ENCODE data around the gene CXCL16. TPM values are rescaled to one million over a fixed set of nuclear protein-coding genes. Genes with fewer than 3 reads are reported as not detected.
"Not testable (repeated sequence)": the region's sequence is repeated elsewhere in the genome, so short reads cannot be mapped to it uniquely, and the experiment has no call there.

CXCL16 gene
- total RNA-seq, 2 donors from 2014 or later = 27.9 to 36.0 TPM

- intact Hi-C loops (cut with DNase I) = no loop called here
- H3K27me3 ChIP-seq (replicated peaks; ENCODE audit: insufficient read depth) = no peaks in the 10 kb centered on the region
- no peak overlapping the region for H3K27ac ChIP-seq
- WGBS = 79% methylated on average over 6 of the region's 6 CpGs
- TF ChIP-seq POLR2AphosphoS5 (IDR thresholded peaks at IDR 0.05) = no peak
- no peak for TF ChIP-seq POLR2A (IDR thresholded peaks at IDR 0.05)
- TF ChIP-seq CTCF (IDR thresholded peaks at IDR 0.05) = no peak
- no peak for DNase-seq (ENCODE audit: low spot score)
- H3K4me3 ChIP-seq = no peak overlapping the region
- no peaks in the 10 kb centered on the region for H3K9me3 ChIP-seq
- no peaks in the 10 kb centered on the region for H3K36me3 ChIP-seq
- no peaks in the 10 kb centered on the region for H3K4me1 ChIP-seq (replicated peaks)
Measured at GRCh38 chr17:4696437-4696805, 43.3 kb downstream of the CXCL16 start.

GRCh38 chr17:4693416-4693815 is 46.3 kb downstream of the CXCL16 start:
- Histone ChIP-seq H3K9me3 (no peaks in the 10 kb centered on the region), H3K27ac (no peak overlapping the region), H3K4me3 (no peak overlapping the region), H3K36me3 (no peaks in the 10 kb centered on the region), H3K4me1 (replicated peaks) (no peaks in the 10 kb centered on the region), H3K27me3 (replicated peaks; ENCODE audit: insufficient read depth) (no peaks in the 10 kb centered on the region)
- DNase-seq (ENCODE audit: low spot score) = no peak
- intact Hi-C loops (cut with DNase I) = no loop called here
- TF ChIP-seq POLR2A (IDR thresholded peaks at IDR 0.05) (no peak), CTCF (IDR thresholded peaks at IDR 0.05) (no peak), POLR2AphosphoS5 (IDR thresholded peaks at IDR 0.05) (no peak)
- 83% methylated on average over 9 of the region's 9 CpGs for WGBS

GRCh38 chr17:4691686-4692085 is 48.0 kb downstream of the CXCL16 start:
- H3K9me3 ChIP-seq = no peaks in the 10 kb centered on the region
- no peaks in the 10 kb centered on the region for H3K36me3 ChIP-seq
- no peak overlapping the region for H3K4me3 ChIP-seq
- 69% methylated on average over 8 of the region's 8 CpGs for WGBS
- TF ChIP-seq CTCF (IDR thresholded peaks at IDR 0.05) (no peak), POLR2A (IDR thresholded peaks at IDR 0.05) (no peak), POLR2AphosphoS5 (IDR thresholded peaks at IDR 0.05) (no peak)
- H3K27ac ChIP-seq = no peak overlapping the region
- intact Hi-C loops (cut with DNase I) = no loop called here
- H3K27me3 ChIP-seq (replicated peaks; ENCODE audit: insufficient read depth) = no peaks in the 10 kb centered on the region
- DNase-seq (ENCODE audit: low spot score) = no peak
- H3K4me1 ChIP-seq (replicated peaks) = no peaks in the 10 kb centered on the region

GRCh38 chr17:4690745-4691144 is 49.0 kb downstream of the CXCL16 start:
- 80% methylated on average over 2 of the region's 2 CpGs for WGBS
- Histone ChIP-seq H3K9me3 (no peaks in the 10 kb centered on the region), H3K27me3 (replicated peaks; ENCODE audit: insufficient read depth) (no peaks in the 10 kb centered on the region), H3K4me1 (replicated peaks) (no peaks in the 10 kb centered on the region), H3K4me3 (no peak overlapping the region), H3K27ac (no peak overlapping the region), H3K36me3 (no peaks in the 10 kb centered on the region)
- TF ChIP-seq POLR2AphosphoS5 (IDR thresholded peaks at IDR 0.05) (no peak), POLR2A (IDR thresholded peaks at IDR 0.05) (no peak), CTCF (IDR thresholded peaks at IDR 0.05) (no peak)
- intact Hi-C loops (cut with DNase I) = no loop called here
- DNase-seq (ENCODE audit: low spot score) = no peak

- WGBS = 88% methylated on average over 12 of the region's 12 CpGs
- H3K27ac ChIP-seq; H3K27me3 ChIP-seq (replicated peaks; ENCODE audit: insufficient read depth); H3K36me3 ChIP-seq; H3K4me1 ChIP-seq (replicated peaks); H3K9me3 ChIP-seq; DNase-seq (ENCODE audit: low spot score); intact Hi-C loops (cut with DNase I); H3K4me3 ChIP-seq: not testable (repeated sequence)
Measured at GRCh38 chr17:4689872-4690271, 49.9 kb downstream of the CXCL16 start.

- H3K4me3 ChIP-seq; DNase-seq (ENCODE audit: low spot score); intact Hi-C loops (cut with DNase I); H3K27ac ChIP-seq; H3K4me1 ChIP-seq (replicated peaks); H3K27me3 ChIP-seq (replicated peaks; ENCODE audit: insufficient read depth); H3K9me3 ChIP-seq: not testable (repeated sequence)
- 78% methylated on average over 5 of the region's 5 CpGs for WGBS
- H3K36me3 ChIP-seq = peaks cover 0 to 12% of the 10 kb centered on the region in 2 donors
Measured at GRCh38 chr17:4683739-4684138, 56.0 kb downstream of the CXCL16 start.

Other genes starting within 250 kb of the CXCL16 start
- gene SPNS2, start 241.0 kb downstream of the CXCL16 start, total RNA-seq = 10 to 100 TPM in 1 of 2 donors, 1 to 10 TPM in 1; 6.6 to 14.0 TPM
- gene MYBBP1A, start 184.5 kb downstream of the CXCL16 start, total RNA-seq = 10 to 100 TPM; 44.4 to 71.2 TPM
- 10 to 100 TPM; 23.5 to 35.6 TPM for gene GGT6, start 179.4 kb downstream of the CXCL16 start, total RNA-seq
- 1 to 10 TPM; 4.6 to 6.3 TPM for gene SMTNL2, start 155.4 kb downstream of the CXCL16 start, total RNA-seq
- gene ALOX15, start 98.2 kb downstream of the CXCL16 start, total RNA-seq = under 1 TPM; 0.41 to 0.97 TPM
- 10 to 100 TPM; 27.1 to 79.7 TPM for gene PELP1, start 35.8 kb downstream of the CXCL16 start, total RNA-seq
- gene ARRB2, start 29.3 kb downstream of the CXCL16 start, total RNA-seq = 10 to 100 TPM; 12.5 to 30.1 TPM
- gene MED11, start 8.5 kb downstream of the CXCL16 start, total RNA-seq = 10 to 100 TPM; 31.0 to 41.9 TPM
- gene ZMYND15, start 95 bp downstream of the CXCL16 start, total RNA-seq = 1 to 10 TPM in 1 of 2 donors, under 1 TPM in 1; 0.91 to 7.3 TPM
- gene TM4SF5, start 32.0 kb upstream of the CXCL16 start, total RNA-seq = not detected
- gene VMO1, start 46.4 kb upstream of the CXCL16 start, total RNA-seq = 1 to 10 TPM in 1 of 2 donors, not detected in 1; 2.6 TPM
- not detected for gene GLTPD2, start 49.0 kb upstream of the CXCL16 start, total RNA-seq
- 100 to 1,000 TPM; 152 to 183 TPM for gene PSMB6, start 56.2 kb upstream of the CXCL16 start, total RNA-seq
- gene PLD2, start 67.2 kb upstream of the CXCL16 start, total RNA-seq = 10 to 100 TPM; 25.7 to 29.5 TPM
- gene MINK1, start 93.4 kb upstream of the CXCL16 start, total RNA-seq = 100 to 1,000 TPM in 1 of 2 donors, 10 to 100 TPM in 1; 53.0 to 136 TPM
- gene C17orf107, start 159.6 kb upstream of the CXCL16 start, total RNA-seq = 10 to 100 TPM in 1 of 2 donors, 1 to 10 TPM in 1; 2.4 to 15.4 TPM
- 1 to 10 TPM in 1 of 2 donors, under 1 TPM in 1; 0.64 to 1.0 TPM for gene CHRNE, start 163.2 kb upstream of the CXCL16 start, total RNA-seq
- gene GP1BA, start 192.3 kb upstream of the CXCL16 start, total RNA-seq = not detected
- 10 to 100 TPM; 40.5 to 68.0 TPM for gene SLC25A11, start 200.1 kb upstream of the CXCL16 start, total RNA-seq
- 100 to 1,000 TPM in 1 of 2 donors, 10 to 100 TPM in 1; 78.7 to 138 TPM for gene RNF167, start 200.3 kb upstream of the CXCL16 start, total RNA-seq
- 1,000 to 10,000 TPM in 1 of 2 donors, 100 to 1,000 TPM in 1; 646 to 1,039 TPM for gene PFN1, start 208.6 kb upstream of the CXCL16 start, total RNA-seq
- 10 to 100 TPM in 1 of 2 donors, 1 to 10 TPM in 1; 9.7 to 10.2 TPM for gene ENO3, start 211.2 kb upstream of the CXCL16 start, total RNA-seq
- 10 to 100 TPM; 54.2 to 72.0 TPM for gene SPAG7, start 227.9 kb upstream of the CXCL16 start, total RNA-seq
- 10 to 100 TPM; 13.6 to 40.2 TPM for gene CAMTA2, start 247.7 kb upstream of the CXCL16 start, total RNA-seq

All from prostate gland (tissue), 2 donors.